Fibroblast of the conjunctiva (primary cell): ENCODE data around the gene SREBF1.

Source experiments
- DNase-seq: peaks from one replicate; pipeline ENCODE4 v3.0.0-alpha.2; 2010; ENCODE audit warnings: low read depth

Gene SREBF1

DNA sequence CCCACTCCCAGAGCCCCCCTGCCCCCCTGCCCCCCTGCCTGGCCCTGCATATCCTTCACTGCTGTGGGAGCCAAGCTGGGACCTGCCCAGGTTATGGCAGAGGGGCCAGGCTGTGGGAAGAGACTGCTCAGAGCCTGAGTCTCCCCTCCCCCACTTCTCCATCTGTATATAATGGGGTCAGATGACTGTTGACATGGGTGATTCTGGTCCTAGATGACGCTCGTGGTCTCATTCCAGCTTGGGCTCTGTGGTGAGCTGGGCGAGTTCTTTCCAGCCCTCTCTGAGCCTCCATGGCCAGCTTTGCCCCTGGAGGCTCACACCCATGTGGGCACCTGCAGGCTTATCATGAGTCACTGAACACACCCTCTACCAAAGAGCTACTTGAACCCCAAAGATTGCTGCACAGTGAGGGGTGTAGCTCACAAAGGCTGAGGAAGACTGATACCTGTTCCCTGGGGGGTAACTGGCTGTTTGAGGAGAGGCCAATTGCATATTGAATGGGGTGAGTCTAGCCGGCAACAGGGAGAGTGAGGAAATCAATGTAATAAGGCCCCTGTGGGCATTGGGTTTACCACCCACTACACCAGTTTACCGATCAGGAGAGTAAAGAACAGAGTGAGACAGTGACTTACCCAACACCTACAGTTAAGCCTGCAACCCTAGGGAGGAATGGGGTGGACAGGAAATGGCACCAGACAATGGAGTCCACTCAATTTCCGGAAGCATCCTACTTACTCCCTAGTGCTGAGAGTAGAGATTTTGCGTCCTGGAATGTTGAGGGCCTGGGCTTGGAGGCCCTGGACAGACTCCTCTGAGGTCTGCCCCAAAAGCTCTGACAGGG is 4.2 kb upstream of the SREBF1 start:
- DNase-seq, result no peak

DNA sequence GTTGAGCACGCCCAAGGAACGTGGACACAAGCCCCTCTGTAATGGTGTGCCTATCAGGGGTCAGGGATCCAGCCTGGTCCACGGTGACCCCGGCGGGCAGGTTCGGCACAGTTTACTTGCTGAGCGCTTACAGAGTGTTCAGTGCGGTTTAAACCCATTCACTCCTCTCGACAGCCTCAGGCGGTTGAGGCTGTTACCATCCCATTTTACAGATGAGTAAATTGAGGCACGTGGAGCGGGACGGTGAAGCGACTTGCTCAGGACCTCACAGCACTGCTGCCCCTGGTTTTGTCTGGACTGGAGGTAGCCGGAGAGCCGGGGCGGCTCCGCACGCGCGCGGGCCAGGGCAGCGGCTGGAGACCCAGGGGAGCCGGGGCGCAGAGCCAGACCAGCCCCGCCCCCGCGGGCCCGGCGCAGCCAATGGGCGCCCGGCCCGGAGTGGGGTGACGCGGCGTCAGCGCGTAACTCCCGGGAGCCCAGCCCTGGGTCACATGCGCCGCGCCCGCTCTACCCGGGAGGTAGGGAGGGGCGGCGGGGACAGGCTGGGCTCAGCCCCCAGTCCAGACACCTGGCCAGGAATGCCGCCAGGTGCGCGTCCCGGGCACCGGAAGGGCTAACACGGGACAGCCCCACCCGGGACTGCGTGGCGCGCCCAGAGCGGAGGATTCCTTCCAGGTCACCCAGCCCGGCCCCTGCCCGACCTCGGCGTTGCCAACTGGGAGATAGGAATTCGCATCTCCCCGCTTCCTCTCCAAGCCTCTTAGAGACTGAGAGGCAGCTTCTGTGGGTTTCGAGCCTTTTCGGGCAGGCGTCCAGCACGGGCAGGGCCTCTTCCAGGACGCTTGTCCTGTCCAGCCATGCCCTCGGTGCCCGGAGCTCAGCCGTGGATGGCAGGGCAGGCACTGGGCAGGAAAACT is 3.3 kb upstream of the SREBF1 start:
- peak; percentile 80 for DNase-seq

DNA sequence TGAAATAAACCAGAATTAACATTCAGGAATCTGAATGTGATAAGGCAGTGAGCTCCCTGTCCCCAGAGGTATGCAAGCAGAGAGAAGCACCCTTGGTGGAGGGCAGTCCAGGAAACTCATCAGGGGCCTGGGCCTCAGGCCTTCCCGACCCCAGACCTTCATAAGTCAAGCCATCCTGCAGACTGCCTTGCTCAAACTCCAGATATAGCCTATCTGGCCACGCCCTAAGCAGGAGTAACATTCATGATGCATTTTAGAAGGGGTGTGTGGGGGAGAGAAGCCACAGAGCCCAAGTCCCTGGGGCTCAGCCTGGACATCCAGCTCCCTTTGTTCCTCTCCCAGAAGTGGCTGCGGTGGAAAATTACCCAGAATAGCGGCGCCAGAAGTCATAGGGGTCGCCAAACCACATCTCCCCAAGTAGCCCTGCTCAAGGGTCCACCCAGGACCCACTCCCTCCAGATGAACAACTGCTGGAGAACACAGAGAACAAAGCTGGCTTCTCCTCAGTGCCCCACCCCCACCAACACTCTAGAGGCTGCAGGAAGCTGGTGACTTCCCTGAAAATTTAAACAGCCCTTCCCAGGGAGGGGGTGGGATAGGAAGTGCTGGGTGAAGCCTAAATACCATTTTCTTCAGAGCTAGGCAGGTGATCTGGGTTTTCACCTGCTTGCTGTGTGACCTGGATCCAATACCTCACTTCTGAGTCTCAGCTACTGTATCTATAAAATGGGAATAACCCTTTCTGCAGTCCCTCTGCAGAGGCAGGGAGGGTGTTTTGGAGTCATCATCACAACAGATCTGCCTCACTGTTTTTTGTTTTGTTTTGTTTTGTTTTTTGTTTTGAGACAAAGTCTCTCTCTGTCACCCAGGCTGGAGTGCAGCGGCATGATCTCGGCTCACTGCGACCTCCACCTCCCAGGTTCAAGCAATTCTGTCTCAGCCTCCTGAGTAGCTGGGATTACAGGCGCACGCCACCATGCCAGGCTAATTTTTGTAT is 1.5 kb upstream of the SREBF1 start:
- DNase-seq, result no peak

DNA sequence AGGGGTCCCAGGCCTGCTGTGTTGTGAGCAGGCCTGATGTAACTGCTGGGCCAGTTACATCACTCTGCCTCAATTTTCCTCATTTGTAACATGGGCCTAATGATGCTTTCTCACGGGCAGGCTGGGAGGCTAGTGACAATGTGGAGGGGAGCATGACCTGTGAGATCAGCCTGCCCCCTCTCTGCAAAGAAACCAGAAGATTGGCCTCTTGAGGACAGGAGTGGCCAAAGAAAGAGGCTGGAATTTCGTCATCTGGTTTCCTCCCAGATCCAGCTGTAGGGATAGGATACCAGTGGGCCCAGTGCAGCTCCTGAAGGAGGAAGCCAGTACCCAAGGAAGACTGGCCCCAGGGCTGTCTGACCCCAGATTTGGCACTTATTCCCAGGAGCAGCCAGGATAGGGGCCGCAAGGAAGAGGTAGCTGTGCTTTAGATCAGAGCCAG is 615 bp upstream of the SREBF1 start:
- DNase-seq, result peak; percentile 73

DNA sequence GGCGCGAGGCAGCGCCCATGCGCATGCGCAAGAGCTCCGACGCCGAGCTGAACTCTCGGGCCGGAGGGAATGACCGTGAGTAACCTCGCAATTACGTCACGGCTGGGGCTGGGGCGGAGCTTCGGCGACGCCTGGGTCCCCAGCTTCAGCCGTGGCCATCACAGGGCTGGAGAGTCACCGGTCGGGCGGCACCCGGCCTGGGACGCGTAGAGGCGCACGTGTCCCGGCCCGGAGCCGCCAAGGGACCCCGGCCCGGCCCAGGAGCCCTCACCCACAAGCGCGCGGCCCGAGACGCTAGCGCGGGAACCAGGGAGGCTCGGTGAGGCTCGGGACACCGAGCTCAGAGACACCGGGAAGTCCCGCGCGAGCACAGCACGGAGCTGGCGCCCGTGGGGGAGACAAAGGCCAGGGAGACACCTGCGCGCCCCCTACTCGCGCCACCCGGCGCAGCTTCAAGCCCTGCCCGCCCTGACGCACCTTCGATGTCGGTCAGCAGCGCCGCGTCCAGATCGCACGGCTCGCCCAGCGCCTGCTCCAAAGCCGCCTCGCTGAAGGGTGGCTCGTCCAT is 452 bp downstream of the SREBF1 start:
- peak; percentile 87 for DNase-seq

DNA sequence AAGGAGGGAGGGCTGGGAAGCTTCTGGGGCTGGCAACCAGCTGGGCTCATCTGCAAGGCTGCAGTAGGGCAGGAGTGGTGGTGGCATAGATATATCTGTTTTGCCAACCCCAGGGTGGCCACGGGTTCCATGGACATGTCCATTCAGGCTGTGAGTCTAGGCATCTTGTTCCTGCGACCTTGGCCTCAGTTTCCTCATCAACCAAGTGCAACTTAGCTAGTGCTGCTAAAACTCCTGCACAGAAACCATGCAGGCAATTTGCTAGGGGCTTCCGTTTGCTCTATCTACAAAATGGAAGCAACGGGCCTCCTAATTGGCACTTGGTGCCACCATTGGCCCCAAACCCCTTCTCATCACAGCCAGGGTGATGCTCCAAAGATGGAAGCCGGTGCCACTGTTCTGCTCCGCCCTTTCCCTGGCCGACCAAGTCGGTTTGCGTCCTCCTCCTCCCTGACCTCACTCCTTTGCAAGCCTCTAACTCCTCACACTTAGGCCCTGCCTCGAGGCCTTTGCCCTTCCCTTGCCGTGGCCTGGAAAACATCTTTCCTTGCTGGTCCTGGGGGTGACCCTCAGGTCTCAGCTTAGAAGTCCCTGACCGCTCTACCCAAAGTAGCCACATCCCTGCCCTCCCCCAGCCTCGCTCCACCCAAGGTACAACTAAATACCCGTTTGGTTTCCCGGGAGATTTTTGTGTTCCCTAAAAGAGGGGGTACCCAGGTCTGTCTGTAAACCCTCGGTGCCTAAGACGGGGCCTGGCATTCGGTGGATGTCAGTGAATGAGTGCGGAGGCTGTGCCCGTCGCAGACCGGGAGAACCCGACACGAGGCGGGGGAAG is 1.2 kb downstream of the SREBF1 start:
- DNase-seq, result no peak

DNA sequence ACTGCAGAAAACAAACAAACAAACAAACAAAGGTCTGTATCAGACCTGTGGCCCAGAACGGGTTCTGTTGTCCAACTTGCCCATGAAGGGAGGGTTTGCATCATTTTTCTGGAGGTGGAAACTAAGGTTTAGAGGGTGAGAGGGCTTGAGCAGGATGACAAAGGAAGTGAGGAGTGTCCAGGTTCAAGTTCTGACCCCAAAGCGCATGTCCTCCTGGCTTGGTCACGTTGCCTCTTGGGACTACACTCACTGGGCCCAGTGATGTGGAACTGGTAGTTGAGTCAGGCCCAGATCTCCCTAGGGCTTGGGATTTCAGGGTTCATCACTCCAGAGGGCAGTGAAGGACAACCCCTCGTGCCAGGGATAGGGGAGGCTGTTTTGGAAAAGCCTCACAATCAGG is 1.8 kb downstream of the SREBF1 start:
- DNase-seq, result no peak

DNA sequence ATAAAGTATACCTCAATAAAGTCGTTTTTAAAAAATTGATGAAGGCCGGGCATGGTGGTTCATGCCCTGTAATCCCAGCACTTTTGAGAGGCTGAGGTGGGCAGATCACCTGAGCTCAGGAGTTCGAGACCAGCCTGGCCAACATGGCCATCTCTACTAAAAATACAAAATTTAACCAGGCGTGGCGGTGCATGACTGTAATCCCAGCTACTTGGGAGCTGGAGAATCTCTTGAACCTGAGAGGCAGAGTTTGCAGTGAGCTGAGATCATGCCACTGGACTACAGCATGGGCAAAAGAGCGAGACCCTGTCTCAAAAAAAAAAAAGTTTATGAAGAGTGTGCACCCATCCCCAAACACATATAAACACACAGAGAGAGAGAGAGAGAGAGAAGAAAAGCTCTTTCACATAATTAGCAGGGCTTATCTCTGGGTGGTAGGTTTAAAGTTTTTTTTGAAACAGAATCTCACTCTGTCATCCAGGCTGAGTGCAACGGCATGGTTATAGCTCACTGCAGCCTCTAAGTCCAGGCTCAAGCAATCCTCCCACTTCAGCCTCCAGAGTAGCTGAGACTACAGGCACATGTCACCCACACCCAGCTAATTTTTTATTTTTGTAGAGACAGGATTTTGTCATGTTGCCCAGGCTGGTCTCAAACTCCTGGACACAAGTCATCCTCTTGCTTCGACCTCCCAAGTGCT is 3.0 kb downstream of the SREBF1 start:
- DNase-seq, result no peak

DNA sequence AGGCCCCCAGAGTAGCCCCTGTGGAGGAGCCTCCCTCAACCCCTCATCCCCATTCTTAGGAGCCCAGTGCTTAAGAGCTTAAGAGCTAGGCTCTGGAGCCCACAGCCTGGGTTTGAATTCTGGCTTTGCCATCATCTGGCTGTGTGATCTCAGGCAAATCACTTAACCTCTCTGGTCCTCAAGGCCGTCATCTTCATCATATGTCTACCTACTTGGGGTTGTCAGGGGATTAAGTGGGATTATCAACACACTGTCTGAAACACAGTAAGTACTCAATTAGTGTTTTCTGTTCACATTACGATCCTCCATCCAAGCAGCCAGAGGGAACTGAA is 4.8 kb downstream of the SREBF1 start:
- DNase-seq, result no peak

DNA sequence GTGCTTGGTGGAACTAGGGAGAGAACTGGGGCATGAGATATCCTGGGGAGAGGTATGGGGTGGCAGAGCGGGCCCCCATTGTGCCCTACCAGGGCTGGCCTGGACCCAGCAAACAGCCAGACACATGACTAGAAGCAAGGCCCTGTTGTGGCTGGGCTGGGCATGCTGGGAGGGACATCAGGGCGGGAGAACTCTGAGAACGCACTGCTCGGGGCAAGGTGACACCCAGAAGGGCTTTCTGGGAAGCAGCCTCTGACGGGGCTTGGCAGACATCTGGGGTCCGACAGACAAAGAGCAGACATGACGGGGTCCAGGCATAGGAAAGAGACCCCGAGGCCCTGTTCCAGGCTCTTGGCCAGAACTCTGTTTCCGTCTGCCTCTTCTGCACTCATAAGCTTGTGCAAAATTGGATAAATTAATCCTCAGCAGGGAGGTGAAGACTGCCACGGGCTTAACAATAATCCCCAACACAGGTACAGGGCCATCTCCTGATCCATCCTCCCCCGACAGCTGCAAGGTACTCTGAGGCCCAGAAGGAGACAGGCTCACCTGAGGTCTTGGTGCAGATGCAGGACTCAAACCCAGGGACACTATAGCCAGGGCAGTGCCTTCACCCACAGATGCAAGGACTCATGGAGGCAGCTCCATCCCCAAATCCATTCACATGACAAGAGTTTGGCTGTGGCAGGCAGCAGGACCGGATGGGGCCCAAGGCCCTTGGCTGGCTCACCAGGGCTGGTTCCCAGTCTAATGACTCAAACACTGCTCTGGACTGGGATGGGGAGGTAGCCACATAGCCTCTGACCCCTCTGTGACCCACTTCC is 5.4 kb downstream of the SREBF1 start:
- no peak for DNase-seq

DNA sequence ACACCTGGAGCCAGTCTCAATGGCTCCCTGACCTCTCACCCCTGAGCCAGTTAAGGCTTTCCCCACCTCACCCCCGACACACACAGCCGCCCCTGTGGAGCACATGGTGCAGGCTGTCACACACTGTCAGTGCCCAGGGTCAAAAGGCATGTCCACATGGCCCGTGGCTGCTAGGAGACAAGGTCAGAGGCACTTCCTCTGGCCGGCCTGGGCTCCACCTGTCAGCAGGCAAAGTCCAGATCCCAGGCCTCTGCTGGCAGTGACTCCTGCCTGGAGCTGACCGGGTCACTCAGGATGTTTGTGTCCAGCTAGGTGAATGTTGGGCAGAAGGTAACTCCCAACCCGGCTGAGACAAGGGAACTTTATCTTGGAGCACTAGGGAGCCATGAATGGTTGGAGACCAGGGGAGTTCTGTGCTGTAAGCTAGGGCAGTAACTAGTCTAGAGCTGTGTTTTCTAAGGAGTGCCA is 6.0 kb downstream of the SREBF1 start:
- DNase-seq, result no peak

DNA sequence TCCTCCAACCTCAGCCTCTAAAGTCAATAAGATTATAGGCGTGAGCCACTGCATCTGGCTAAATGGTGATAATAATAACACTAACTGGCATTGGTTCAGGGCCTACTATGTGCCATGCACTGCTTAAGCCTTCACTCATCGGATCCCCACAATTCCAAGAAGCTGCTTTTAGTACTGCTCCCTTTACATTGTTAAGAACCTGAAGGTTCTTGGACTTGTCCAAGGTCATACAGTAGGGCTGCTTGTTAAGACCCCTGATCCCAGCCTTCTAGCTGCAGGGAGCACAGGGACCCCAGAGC is 6.6 kb downstream of the SREBF1 start:
- no peak for DNase-seq

DNA sequence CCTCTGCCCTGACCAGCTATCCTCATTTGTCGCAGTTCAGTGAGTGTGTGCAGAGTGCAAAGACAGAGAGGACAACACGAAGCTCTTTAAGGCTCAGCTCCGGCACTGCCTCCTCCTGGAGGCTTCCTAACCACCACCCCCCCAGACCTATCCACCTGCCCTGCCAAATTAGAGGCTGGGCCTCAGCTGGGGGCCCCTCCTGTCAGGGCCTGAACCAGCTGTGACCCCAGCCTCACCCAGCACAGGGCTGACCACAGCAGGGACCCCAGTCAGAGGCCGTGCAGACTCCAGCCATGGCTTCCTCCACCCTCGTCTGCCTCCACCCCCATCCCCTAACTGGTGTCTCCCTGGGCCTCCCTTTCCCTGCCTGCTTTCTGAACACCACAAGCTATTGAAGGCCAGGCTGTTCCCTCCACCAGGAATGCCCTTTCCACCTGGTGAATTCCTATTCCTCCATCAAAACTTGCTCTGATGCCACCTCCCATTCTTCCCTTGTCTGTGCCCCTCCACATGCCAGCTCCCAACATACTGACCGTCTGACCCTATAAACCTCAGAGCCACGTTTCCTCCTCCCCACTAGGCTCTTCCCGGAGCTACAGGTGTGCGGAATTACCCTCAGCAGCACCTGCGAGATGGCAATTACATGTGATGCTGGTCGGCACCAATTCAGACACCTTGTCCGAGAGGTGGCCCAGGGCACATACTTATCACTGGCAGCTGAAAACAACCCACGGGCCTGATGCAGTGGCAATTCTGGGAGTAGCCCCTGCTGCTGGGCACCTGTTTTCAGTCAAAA is 8.8 kb downstream of the SREBF1 start:
- DNase-seq, result no peak

DNA sequence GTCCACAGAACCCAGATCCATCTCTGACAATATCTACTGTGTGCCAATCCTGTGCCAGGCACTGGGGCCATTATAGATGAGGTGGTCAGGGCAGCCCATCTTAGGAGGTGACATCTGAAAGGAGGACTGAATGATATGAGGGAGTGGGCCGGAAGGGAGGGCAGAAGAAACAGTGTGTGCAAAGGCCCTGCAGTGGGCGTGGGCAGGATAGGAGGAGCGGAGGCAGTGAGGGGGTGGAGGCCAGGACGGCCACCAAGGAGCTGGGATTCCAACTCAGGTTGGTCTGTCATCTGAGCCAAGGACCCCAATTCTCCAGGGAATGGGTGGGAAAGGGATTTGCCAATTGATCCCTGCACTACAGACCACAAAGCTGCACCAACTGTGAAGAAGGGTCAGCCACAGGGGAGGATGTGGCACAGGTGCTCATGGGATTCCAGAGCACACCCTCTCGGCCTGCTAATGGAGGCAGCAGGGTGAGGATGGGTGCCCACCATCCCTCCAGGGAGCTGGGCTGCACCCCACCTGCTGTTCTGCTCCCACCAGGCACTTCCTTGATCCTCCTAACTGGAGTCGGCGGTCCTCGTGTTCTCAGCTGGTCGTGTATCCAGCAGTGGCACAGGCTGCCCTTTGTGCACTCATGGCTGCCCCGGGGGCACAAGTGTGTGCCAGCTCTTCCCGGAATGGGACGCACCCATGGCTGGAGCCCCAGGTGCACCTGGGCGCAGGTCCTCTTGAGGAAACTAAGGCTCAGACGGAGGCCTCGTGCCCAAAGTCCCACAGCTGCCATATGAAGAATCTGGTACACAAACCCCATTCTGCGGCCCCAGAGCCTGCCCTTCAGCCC is 9.6 kb downstream of the SREBF1 start:
- DNase-seq, result no peak

DNA sequence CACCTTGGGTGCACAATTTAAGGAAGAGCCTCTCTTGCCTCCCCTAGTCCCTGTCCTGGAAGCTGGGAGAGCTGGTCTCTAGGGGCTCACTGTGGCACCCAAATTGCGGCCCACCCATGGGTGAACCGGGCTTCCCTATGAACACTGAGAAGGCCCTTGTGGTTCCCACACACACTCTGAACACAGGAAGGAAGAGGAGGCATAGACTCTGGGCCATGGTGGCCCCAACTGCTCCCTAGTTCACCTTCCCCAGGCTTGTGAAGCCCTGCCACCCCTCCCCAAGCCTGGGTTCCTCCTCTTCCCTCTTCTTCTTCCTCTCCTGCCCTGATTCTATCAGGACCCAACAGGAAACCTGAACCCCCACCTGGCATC is 10.5 kb downstream of the SREBF1 start:
- DNase-seq, result no peak

DNA sequence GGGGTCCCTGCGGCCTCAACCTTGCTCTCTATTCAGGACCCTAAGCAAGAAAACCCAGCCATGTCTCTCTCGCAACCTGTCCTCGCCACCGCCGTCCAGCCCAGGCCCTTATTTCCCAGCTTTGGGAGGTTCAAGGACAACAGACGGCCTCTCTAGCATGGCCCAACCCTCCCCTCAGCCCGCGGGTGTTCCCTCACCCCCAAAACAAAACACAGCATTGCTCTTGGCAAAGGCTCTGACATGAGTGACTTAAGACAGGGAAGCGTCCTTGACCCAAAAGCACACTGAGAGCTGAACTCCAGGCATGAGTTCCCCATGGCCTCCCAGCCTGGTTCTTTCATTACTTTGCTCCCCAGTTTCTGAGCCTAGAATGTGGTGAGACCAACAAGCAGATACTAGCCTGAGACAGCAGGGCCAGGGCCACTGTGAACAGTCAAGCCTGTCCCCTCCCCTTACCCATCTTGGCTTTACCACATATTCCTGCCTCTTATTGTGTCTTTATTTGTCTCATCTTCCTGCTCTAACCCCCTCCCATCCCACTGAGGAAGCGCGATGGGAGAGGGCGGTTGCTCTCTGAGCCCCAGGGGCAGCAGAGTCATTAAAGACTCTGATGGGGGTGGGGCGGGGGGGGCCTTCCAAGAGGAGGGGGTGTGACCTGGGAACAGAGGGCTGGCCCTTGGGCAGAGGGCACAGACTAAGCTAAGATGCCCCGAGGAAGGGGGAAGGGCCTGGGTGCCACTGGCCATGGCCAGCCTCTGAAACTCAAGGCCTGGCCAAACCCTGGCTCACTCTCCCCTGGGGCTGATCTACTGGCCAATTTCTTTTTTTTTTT is 11.8 kb downstream of the SREBF1 start:
- DNase-seq, result no peak
